ENCODE data around the gene NELFA. TPM values are rescaled to one million over a fixed set of nuclear protein-coding genes. Genes with fewer than 3 reads are reported as not detected.
A peak's percentile ranks its signal among the peaks of the same experiment; 100 is the strongest.

Gene NELFA
- total RNA-seq, 4 donors from 2014 or later = 23.2 to 41.5 (median 35.5) TPM

- H3K27ac ChIP-seq = no peak overlapping the region
- peaks cover 77% of the 10 kb centered on the region for H3K36me3 ChIP-seq
- no peak overlapping the region for H3K4me3 ChIP-seq
- WGBS = 92% methylated on average over 4 of the region's 14 CpGs
- H3K4me1 ChIP-seq = no peaks in the 10 kb centered on the region
- TF ChIP-seq CTCF (IDR thresholded peaks at IDR 0.05) = no peak
- TF ChIP-seq POLR2A (IDR thresholded peaks at IDR 0.05) = no peak
- TF ChIP-seq EP300 (IDR thresholded peaks at IDR 0.05) = no peak
- no peak for TF ChIP-seq POLR2AphosphoS5 (IDR thresholded peaks at IDR 0.05)
- H3K27me3 ChIP-seq = no peaks in the 10 kb centered on the region
- DNase-seq (ENCODE audit: low spot score in 2 of 2) = peak; percentile 53 to 66
- H3K9me3 ChIP-seq = no peaks in the 10 kb centered on the region
These were observed 33.4 kb downstream of the NELFA start for GRCh38 chr4:1975391-1975801.

GRCh38 chr4:1974840-1975239 is 33.9 kb downstream of the NELFA start:
- H3K27ac ChIP-seq = no peak overlapping the region
- no peaks in the 10 kb centered on the region for H3K27me3 ChIP-seq
- H3K36me3 ChIP-seq = peaks cover 71% of the 10 kb centered on the region
- no peak overlapping the region for H3K4me3 ChIP-seq
- TF ChIP-seq CTCF (IDR thresholded peaks at IDR 0.05) (no peak), POLR2AphosphoS5 (IDR thresholded peaks at IDR 0.05) (no peak), EP300 (IDR thresholded peaks at IDR 0.05) (no peak), POLR2A (IDR thresholded peaks at IDR 0.05) (no peak)
- DNase-seq (ENCODE audit: low spot score in 2 of 2) = peak; percentile 28 to 41
- H3K4me1 ChIP-seq = no peaks in the 10 kb centered on the region
- 94% methylated on average over 7 of the region's 8 CpGs for WGBS
- H3K9me3 ChIP-seq = no peaks in the 10 kb centered on the region

GRCh38 chr4:1973661-1974060 is 35.1 kb downstream of the NELFA start:
- 96% methylated on average over 18 of the region's 18 CpGs for WGBS
- peaks cover 68% of the 10 kb centered on the region for H3K36me3 ChIP-seq
- TF ChIP-seq CTCF (IDR thresholded peaks at IDR 0.05) (no peak), POLR2AphosphoS5 (IDR thresholded peaks at IDR 0.05) (no peak), POLR2A (IDR thresholded peaks at IDR 0.05) (no peak)

GRCh38 chr4:1973218-1973617 is 35.6 kb downstream of the NELFA start:
- Histone ChIP-seq H3K4me1 (no peaks in the 10 kb centered on the region), H3K27ac (no peak overlapping the region), H3K27me3 (no peaks in the 10 kb centered on the region), H3K36me3 (peaks cover 64% of the 10 kb centered on the region), H3K4me3 (no peak overlapping the region), H3K9me3 (no peaks in the 10 kb centered on the region)
- WGBS = 93% methylated on average over 12 of the region's 12 CpGs
- DNase-seq (ENCODE audit: low spot score in 2 of 2) = peak in 1 of 2 donors; percentile 51
- TF ChIP-seq POLR2A (IDR thresholded peaks at IDR 0.05) = no peak
- no peak for TF ChIP-seq POLR2AphosphoS5 (IDR thresholded peaks at IDR 0.05)
- no peak for TF ChIP-seq EP300 (IDR thresholded peaks at IDR 0.05)
- no peak for TF ChIP-seq CTCF (IDR thresholded peaks at IDR 0.05)

More at GRCh38 chr4:1973661-1974060, 35.1 kb downstream of the NELFA start:
- no peaks in the 10 kb centered on the region for H3K27me3 ChIP-seq
- no peak overlapping the region for H3K4me3 ChIP-seq
- no peak overlapping the region for H3K27ac ChIP-seq
- H3K9me3 ChIP-seq = no peaks in the 10 kb centered on the region
- peak in 1 of 2 donors; percentile 30 for DNase-seq (ENCODE audit: low spot score in 2 of 2)
- H3K4me1 ChIP-seq = no peaks in the 10 kb centered on the region

- 96% methylated on average over 10 of the region's 10 CpGs for WGBS
- no peak overlapping the region for H3K27ac ChIP-seq
- H3K27me3 ChIP-seq = no peaks in the 10 kb centered on the region
- no peaks in the 10 kb centered on the region for H3K9me3 ChIP-seq
- no peaks in the 10 kb centered on the region for H3K4me1 ChIP-seq
- no peak overlapping the region for H3K4me3 ChIP-seq
- peak; percentile 22 to 65 for DNase-seq (ENCODE audit: low spot score in 2 of 2)
- H3K36me3 ChIP-seq = peaks cover 56% of the 10 kb centered on the region
- TF ChIP-seq POLR2A (IDR thresholded peaks at IDR 0.05) = no peak
- TF ChIP-seq POLR2AphosphoS5 (IDR thresholded peaks at IDR 0.05) = no peak
- TF ChIP-seq EP300 (IDR thresholded peaks at IDR 0.05) = no peak
- no peak for TF ChIP-seq CTCF (IDR thresholded peaks at IDR 0.05)
These were observed 36.4 kb downstream of the NELFA start for GRCh38 chr4:1972414-1972813.
